SU-DHL-6 (cell line): Measurements from ENCODE around the gene SCEL.

Source experiments
- H2AFZ ChIP-seq: fragments of 200-600 bp; sonication (generic); 2 replicates; pipeline ENCODE4 v1.6.1; 2014; ENCODE audit warnings: low read depth, mild to moderate bottlenecking, moderate library complexity, mixed read lengths, antibody characterized with exemption, low read length; ENCODE audit not compliant: severe bottlenecking
- H3F3A ChIP-seq: fragments of 200-600 bp; shearing (Covaris generic); 2 replicates; pipeline ENCODE4 v1.6.0; 2016; ENCODE audit warnings: antibody characterized with exemption, mild to moderate bottlenecking; ENCODE audit not compliant: insufficient read depth
- H3K27ac ChIP-seq: fragments of 200-600 bp; sonication (generic); 2 replicates; pipeline ENCODE4 v1.5.1; 2016; ENCODE audit warnings: low read depth, mild to moderate bottlenecking, low read length, moderate library complexity, mixed read lengths
- H3K27me3 ChIP-seq: fragments of 200-600 bp; sonication (generic), shearing (Covaris generic); 2 replicates; pipeline ENCODE4 v1.6.0; 2014; ENCODE audit warnings: mild to moderate bottlenecking, low read length
- H3K36me3 ChIP-seq: fragments of 200-600 bp; sonication (generic); 2 replicates; pipeline ENCODE4 v1.6.1; 2014; ENCODE audit warnings: mild to moderate bottlenecking, low read length, mixed read lengths
- H3K4me2 ChIP-seq: fragments of 300-600, 200-600 bp; shearing (Covaris generic), sonication (generic); 2 replicates; pipeline ENCODE4 v1.6.0; 2014; ENCODE audit warnings: low read length, low read depth, mild to moderate bottlenecking; ENCODE audit not compliant: poor library complexity, severe bottlenecking
- H3K4me3 ChIP-seq: fragments of 200-600 bp; sonication (generic); 2 replicates; pipeline ENCODE4 v1.5.1; 2014; ENCODE audit warnings: antibody characterized with exemption, low read length, mild to moderate bottlenecking, mixed read lengths; ENCODE audit not compliant: insufficient read depth, poor library complexity, severe bottlenecking
- H3K79me2 ChIP-seq: fragments of 200-600 bp; sonication (generic); 2 replicates; pipeline ENCODE4 v1.6.1; 2014; ENCODE audit warnings: mild to moderate bottlenecking, low read length, moderate library complexity; ENCODE audit not compliant: insufficient read depth
- H3K9ac ChIP-seq: fragments of 200-600 bp; sonication (generic); 2 replicates; pipeline ENCODE4 v1.7.0; 2014; ENCODE audit warnings: mild to moderate bottlenecking, low read length
- H3K9me2 ChIP-seq: fragments of 200-600 bp; sonication (generic); replicated peaks from 2 replicates; pipeline ENCODE4 v1.6.1; 2014; ENCODE audit warnings: low read length; ENCODE audit not compliant: insufficient read depth
- H3K9me3 ChIP-seq: fragments of 200-600 bp; sonication (generic); 2 replicates; pipeline ENCODE4 v1.6.1; 2014; ENCODE audit warnings: low read length, mixed read lengths; ENCODE audit not compliant: insufficient read depth
- H4K20me1 ChIP-seq: fragments of 200-600 bp; sonication (generic); 2 replicates; pipeline ENCODE4 v1.6.1; 2014; ENCODE audit warnings: low read depth, mild to moderate bottlenecking, antibody characterized with exemption, low read length, moderate library complexity, mixed read lengths
- EZH2phosphoT487 ChIP-seq: fragments of 200-600 bp; sonication (generic), shearing (Covaris generic); conservative IDR thresholded peaks from 2 replicates; pipeline ENCODE4 v1.6.1; 2018; ENCODE audit warnings: mild to moderate bottlenecking, antibody characterized with exemption, low read length, moderate library complexity, mixed read lengths
- TF ChIP-seq, protein P1 (sequence below): fragments of 200-600 bp; sonication (generic); IDR thresholded peaks from one replicate; pipeline ENCODE4 v1.5.1; 2017; ENCODE audit warnings: antibody characterized with exemption, mild to moderate bottlenecking, low read length, moderate library complexity; ENCODE audit not compliant: insufficient read depth, poor library complexity, severe bottlenecking

SCEL gene

DNA sequence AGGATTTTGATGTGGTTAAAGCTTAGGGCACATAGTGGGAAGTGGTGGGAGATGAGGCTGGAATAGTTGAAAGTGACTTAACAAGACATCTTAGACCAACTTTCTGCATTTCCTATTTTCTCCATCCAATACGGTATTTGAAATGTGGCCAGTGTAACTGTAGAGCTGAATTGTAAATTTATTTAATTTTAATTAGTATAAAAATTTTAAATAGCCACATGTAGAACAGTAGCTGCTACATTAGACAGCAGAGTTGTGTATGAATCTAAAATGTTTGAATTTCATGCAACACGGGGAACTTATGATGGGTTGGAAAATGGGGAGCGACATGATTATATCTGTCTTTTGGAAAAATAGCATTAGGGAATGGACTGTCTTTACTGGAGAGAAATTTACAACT, 7.1 kb upstream of the SCEL start:
- TF ChIP-seq EZH2phosphoT487, result no peak
- TF ChIP-seq, protein P1, sequence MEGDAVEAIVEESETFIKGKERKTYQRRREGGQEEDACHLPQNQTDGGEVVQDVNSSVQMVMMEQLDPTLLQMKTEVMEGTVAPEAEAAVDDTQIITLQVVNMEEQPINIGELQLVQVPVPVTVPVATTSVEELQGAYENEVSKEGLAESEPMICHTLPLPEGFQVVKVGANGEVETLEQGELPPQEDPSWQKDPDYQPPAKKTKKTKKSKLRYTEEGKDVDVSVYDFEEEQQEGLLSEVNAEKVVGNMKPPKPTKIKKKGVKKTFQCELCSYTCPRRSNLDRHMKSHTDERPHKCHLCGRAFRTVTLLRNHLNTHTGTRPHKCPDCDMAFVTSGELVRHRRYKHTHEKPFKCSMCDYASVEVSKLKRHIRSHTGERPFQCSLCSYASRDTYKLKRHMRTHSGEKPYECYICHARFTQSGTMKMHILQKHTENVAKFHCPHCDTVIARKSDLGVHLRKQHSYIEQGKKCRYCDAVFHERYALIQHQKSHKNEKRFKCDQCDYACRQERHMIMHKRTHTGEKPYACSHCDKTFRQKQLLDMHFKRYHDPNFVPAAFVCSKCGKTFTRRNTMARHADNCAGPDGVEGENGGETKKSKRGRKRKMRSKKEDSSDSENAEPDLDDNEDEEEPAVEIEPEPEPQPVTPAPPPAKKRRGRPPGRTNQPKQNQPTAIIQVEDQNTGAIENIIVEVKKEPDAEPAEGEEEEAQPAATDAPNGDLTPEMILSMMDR, result no peak
- H3K79me2 ChIP-seq, result no peaks in the 10 kb centered on the region
- no peaks in the 10 kb centered on the region for H3K36me3 ChIP-seq
- no peak overlapping the region for H2AFZ ChIP-seq
- no peaks in the 10 kb centered on the region for H3F3A ChIP-seq
- no peaks in the 10 kb centered on the region for H3K9me2 ChIP-seq
- H3K9me3 ChIP-seq, result no peaks in the 10 kb centered on the region
- no peak overlapping the region for H3K4me2 ChIP-seq
- no peaks in the 10 kb centered on the region for H3K27me3 ChIP-seq
- no peaks in the 10 kb centered on the region for H4K20me1 ChIP-seq
- no peak overlapping the region for H3K9ac ChIP-seq
- H3K27ac ChIP-seq, result no peak overlapping the region
- no peak overlapping the region for H3K4me3 ChIP-seq

DNA sequence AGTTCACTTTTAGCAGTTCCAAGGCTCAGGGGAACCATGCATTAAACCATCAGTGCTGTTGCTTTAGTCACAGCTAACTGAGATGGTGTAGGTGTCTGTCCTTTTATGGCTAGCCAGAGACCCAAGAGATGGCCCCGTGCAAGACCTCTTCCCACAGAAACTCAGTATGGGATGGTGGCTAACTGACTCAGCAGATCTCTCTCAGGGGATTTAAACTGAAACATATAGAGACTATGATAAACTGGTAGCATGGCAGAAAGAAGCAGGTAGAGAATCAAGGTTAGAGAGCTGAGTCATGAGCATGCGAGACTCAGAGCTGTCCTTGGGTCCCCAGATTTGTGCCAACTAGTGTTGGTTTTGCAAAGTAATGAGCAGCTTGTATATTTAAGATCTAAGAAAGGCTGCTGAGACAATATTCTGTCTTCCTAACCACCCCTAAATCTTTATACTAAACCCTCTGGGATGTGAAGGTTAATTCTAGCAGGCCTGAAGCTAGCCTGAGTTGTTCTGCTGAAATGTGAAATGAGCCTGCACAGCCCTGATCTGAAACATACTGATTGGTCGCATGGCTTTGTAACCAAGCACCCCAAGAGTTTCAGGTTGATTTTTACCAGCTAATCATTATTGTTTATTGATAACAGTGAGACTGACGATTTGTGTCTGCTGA, 6.5 kb upstream of the SCEL start:
- Histone ChIP-seq H3K4me3 (no peak overlapping the region), H3K9me2 (no peaks in the 10 kb centered on the region), H2AFZ (no peak overlapping the region), H3F3A (no peaks in the 10 kb centered on the region), H3K79me2 (no peaks in the 10 kb centered on the region), H3K27me3 (no peaks in the 10 kb centered on the region), H3K4me2 (no peak overlapping the region), H3K36me3 (no peaks in the 10 kb centered on the region), H3K27ac (no peak overlapping the region), H3K9ac (no peak overlapping the region), H3K9me3 (no peaks in the 10 kb centered on the region), H4K20me1 (no peaks in the 10 kb centered on the region)
- no peak for TF ChIP-seq EZH2phosphoT487
- TF ChIP-seq, protein P1, result no peak

DNA sequence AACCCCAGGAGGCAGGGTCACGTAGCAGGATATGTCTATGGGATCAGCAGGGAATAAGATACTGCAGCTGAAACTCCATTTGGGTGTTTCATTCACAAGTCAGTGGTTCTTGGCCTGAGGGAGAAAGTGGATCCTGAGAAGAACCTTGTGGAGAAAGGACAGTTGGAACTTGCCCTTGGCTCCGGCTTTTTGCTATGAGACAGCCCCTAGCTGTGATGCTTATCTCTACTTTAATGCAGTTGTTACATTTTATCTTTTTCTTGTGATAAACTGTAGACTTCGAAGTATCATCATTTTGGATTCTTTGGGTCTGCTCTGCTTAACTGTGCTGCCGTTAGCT, 6.0 kb upstream of the SCEL start:
- H3K4me3 ChIP-seq, result no peak overlapping the region
- no peaks in the 10 kb centered on the region for H4K20me1 ChIP-seq
- no peaks in the 10 kb centered on the region for H3K27me3 ChIP-seq
- H3K27ac ChIP-seq, result no peak overlapping the region
- H3K79me2 ChIP-seq, result no peaks in the 10 kb centered on the region
- no peaks in the 10 kb centered on the region for H3K36me3 ChIP-seq
- H3K4me2 ChIP-seq, result no peak overlapping the region
- H3K9ac ChIP-seq, result no peak overlapping the region
- H3F3A ChIP-seq, result no peaks in the 10 kb centered on the region
- H3K9me3 ChIP-seq, result no peaks in the 10 kb centered on the region
- TF ChIP-seq EZH2phosphoT487, result no peak
- TF ChIP-seq, protein P1, result no peak
- H3K9me2 ChIP-seq, result no peaks in the 10 kb centered on the region
- H2AFZ ChIP-seq, result no peak overlapping the region
